Measurements from ENCODE around the gene DOK6.

DOK6 gene

GRCh38 chr18:69599377-69599776 lies 198.7 kb downstream of the DOK6 start:
- H3K4me3 ChIP-seq (ENCODE audit: control insufficient read depth in 1 of 7, extremely low read depth in 1 of 7, insufficient read depth in 4 of 7, low read depth in 2 of 7, low read length in 6 of 7): no peak overlapping the region
- H3K4me1 ChIP-seq (ENCODE audit: control extremely low read depth in 1 of 4, control insufficient read depth in 4 of 4, insufficient read depth in 4 of 4, low read length in 3 of 4): no peaks in the 10 kb centered on the region
- 95% methylated on average over 8 of the region's 8 CpGs for WGBS (ENCODE audit: insufficient coverage)
- no peaks in the 10 kb centered on the region for H3K27me3 ChIP-seq (replicated peaks in 2 of 5; ENCODE audit: control insufficient read depth in 4 of 5, insufficient read depth in 5 of 5, low read length in 4 of 5)
- H3K36me3 ChIP-seq (ENCODE audit: control insufficient read depth in 4 of 4, insufficient read depth in 4 of 4, low read length in 3 of 4): peaks cover 0 to 3% (median 0%) of the 10 kb centered on the region in 4 experiments
- DNase-seq: no peak
- peaks cover 0 to 5% (median 2%) of the 10 kb centered on the region in 5 experiments for H3K9me3 ChIP-seq (ENCODE audit: control extremely low read depth in 1 of 5, control insufficient read depth in 4 of 5, insufficient read depth in 2 of 5, low read depth in 1 of 5, low read length in 4 of 5)
- CTCF ChIA-PET: no interaction called here
- POLR2A ChIA-PET: no interaction called here
- H3K27ac ChIP-seq (ENCODE audit: insufficient read depth in 1 of 2, low read depth in 1 of 2, low read length in 2 of 2, poor library complexity in 1 of 2, severe bottlenecking in 2 of 2): no peak overlapping the region

- ChIA-PET POLR2A (no interaction called here), CTCF (no interaction called here)
- H3K4me3 ChIP-seq (ENCODE audit: control insufficient read depth in 1 of 7, extremely low read depth in 1 of 7, insufficient read depth in 4 of 7, low read depth in 2 of 7, low read length in 6 of 7): no peak overlapping the region
- H3K9me3 ChIP-seq (ENCODE audit: control extremely low read depth in 1 of 5, control insufficient read depth in 4 of 5, insufficient read depth in 2 of 5, low read depth in 1 of 5, low read length in 4 of 5): peaks cover 0 to 6% (median 0%) of the 10 kb centered on the region in 5 experiments
- H3K27ac ChIP-seq (ENCODE audit: insufficient read depth in 1 of 2, low read depth in 1 of 2, low read length in 2 of 2, poor library complexity in 1 of 2, severe bottlenecking in 2 of 2): no peak overlapping the region
- H3K4me1 ChIP-seq (ENCODE audit: control extremely low read depth in 1 of 4, control insufficient read depth in 4 of 4, insufficient read depth in 4 of 4, low read length in 3 of 4): no peaks in the 10 kb centered on the region
- 86% methylated on average over 13 of the region's 15 CpGs for WGBS (ENCODE audit: insufficient coverage)
- no peaks in the 10 kb centered on the region for H3K27me3 ChIP-seq (replicated peaks in 2 of 5; ENCODE audit: control insufficient read depth in 4 of 5, insufficient read depth in 5 of 5, low read length in 4 of 5)
- no peak for DNase-seq
- H3K36me3 ChIP-seq (ENCODE audit: control insufficient read depth in 4 of 4, insufficient read depth in 4 of 4, low read length in 3 of 4): no peaks in the 10 kb centered on the region
Measured at GRCh38 chr18:69612242-69612641, 211.6 kb downstream of the DOK6 start.

GRCh38 chr18:69616114-69616513 lies 215.4 kb downstream of the DOK6 start:
- Histone ChIP-seq H3K36me3 (ENCODE audit: control insufficient read depth in 4 of 4, insufficient read depth in 4 of 4, low read length in 3 of 4) (no peaks in the 10 kb centered on the region), H3K4me1 (ENCODE audit: control extremely low read depth in 1 of 4, control insufficient read depth in 4 of 4, insufficient read depth in 4 of 4, low read length in 3 of 4) (no peaks in the 10 kb centered on the region), H3K4me3 (ENCODE audit: control insufficient read depth in 1 of 7, extremely low read depth in 1 of 7, insufficient read depth in 4 of 7, low read depth in 2 of 7, low read length in 6 of 7) (no peak overlapping the region), H3K27ac (ENCODE audit: insufficient read depth in 1 of 2, low read depth in 1 of 2, low read length in 2 of 2, poor library complexity in 1 of 2, severe bottlenecking in 2 of 2) (no peak overlapping the region), H3K9me3 (ENCODE audit: control extremely low read depth in 1 of 5, control insufficient read depth in 4 of 5, insufficient read depth in 2 of 5, low read depth in 1 of 5, low read length in 4 of 5) (peaks cover 0 to 6% (median 0%) of the 10 kb centered on the region in 5 experiments), H3K27me3 (replicated peaks in 2 of 5; ENCODE audit: control insufficient read depth in 4 of 5, insufficient read depth in 5 of 5, low read length in 4 of 5) (no peaks in the 10 kb centered on the region)
- no peak for DNase-seq
- ChIA-PET CTCF (no interaction called here), POLR2A (no interaction called here)
- 96% methylated on average over 4 of the region's 4 CpGs for WGBS (ENCODE audit: insufficient coverage)

- H3K36me3 ChIP-seq (ENCODE audit: control insufficient read depth in 4 of 4, insufficient read depth in 4 of 4, low read length in 3 of 4): no peaks in the 10 kb centered on the region
- no peak overlapping the region for H3K4me3 ChIP-seq (ENCODE audit: control insufficient read depth in 1 of 7, extremely low read depth in 1 of 7, insufficient read depth in 4 of 7, low read depth in 2 of 7, low read length in 6 of 7)
- CTCF ChIA-PET: no interaction called here
- no peaks in the 10 kb centered on the region for H3K27me3 ChIP-seq (replicated peaks in 2 of 5; ENCODE audit: control insufficient read depth in 4 of 5, insufficient read depth in 5 of 5, low read length in 4 of 5)
- POLR2A ChIA-PET: no interaction called here
- WGBS (ENCODE audit: insufficient coverage): 93% methylated on average over 4 of the region's 4 CpGs
- peaks cover 0 to 3% (median 0%) of the 10 kb centered on the region in 5 experiments for H3K9me3 ChIP-seq (ENCODE audit: control extremely low read depth in 1 of 5, control insufficient read depth in 4 of 5, insufficient read depth in 2 of 5, low read depth in 1 of 5, low read length in 4 of 5)
- DNase-seq: no peak
- no peak overlapping the region for H3K27ac ChIP-seq (ENCODE audit: insufficient read depth in 1 of 2, low read depth in 1 of 2, low read length in 2 of 2, poor library complexity in 1 of 2, severe bottlenecking in 2 of 2)
- no peaks in the 10 kb centered on the region for H3K4me1 ChIP-seq (ENCODE audit: control extremely low read depth in 1 of 4, control insufficient read depth in 4 of 4, insufficient read depth in 4 of 4, low read length in 3 of 4)
Measured at GRCh38 chr18:69617408-69617807, 216.7 kb downstream of the DOK6 start.

- ChIA-PET CTCF (no interaction called here), POLR2A (no interaction called here)
- Histone ChIP-seq H3K9me3 (ENCODE audit: control extremely low read depth in 1 of 5, control insufficient read depth in 4 of 5, insufficient read depth in 2 of 5, low read depth in 1 of 5, low read length in 4 of 5) (peaks cover 0 to 3% (median 0%) of the 10 kb centered on the region in 5 experiments), H3K27me3 (replicated peaks in 2 of 5; ENCODE audit: control insufficient read depth in 4 of 5, insufficient read depth in 5 of 5, low read length in 4 of 5) (no peaks in the 10 kb centered on the region), H3K4me3 (ENCODE audit: control insufficient read depth in 1 of 7, extremely low read depth in 1 of 7, insufficient read depth in 4 of 7, low read depth in 2 of 7, low read length in 6 of 7) (no peak overlapping the region), H3K4me1 (ENCODE audit: control extremely low read depth in 1 of 4, control insufficient read depth in 4 of 4, insufficient read depth in 4 of 4, low read length in 3 of 4) (no peaks in the 10 kb centered on the region), H3K36me3 (ENCODE audit: control insufficient read depth in 4 of 4, insufficient read depth in 4 of 4, low read length in 3 of 4) (no peaks in the 10 kb centered on the region), H3K27ac (ENCODE audit: insufficient read depth in 1 of 2, low read depth in 1 of 2, low read length in 2 of 2, poor library complexity in 1 of 2, severe bottlenecking in 2 of 2) (no peak overlapping the region)
- WGBS (ENCODE audit: insufficient coverage): 96% methylated on average over 4 of the region's 4 CpGs
- no peak for DNase-seq
Measured at GRCh38 chr18:69617888-69618287, 217.2 kb downstream of the DOK6 start.

DNA sequence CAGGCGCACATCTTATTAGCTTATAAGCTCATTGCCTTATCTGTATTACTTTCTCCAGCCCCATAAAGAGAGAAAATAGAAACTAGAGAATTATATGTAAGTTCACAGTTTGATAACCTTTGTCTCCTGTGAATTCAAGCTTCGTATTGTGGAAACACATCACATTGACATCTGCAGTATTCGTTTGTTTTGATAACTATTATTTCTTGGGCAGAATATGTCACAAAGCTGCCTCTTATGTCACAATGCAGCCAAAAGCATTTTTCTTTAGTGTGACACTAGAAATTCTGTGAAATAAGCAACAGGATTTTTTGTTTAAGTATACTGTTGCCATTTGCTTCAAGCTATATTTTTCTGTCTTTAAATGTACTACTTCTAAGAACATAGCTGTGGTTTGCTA lies 221.5 kb downstream of the DOK6 start:
- Histone ChIP-seq H3K27me3 (replicated peaks in 2 of 5; ENCODE audit: control insufficient read depth in 4 of 5, insufficient read depth in 5 of 5, low read length in 4 of 5) (no peaks in the 10 kb centered on the region), H3K4me1 (ENCODE audit: control extremely low read depth in 1 of 4, control insufficient read depth in 4 of 4, insufficient read depth in 4 of 4, low read length in 3 of 4) (no peaks in the 10 kb centered on the region), H3K9me3 (ENCODE audit: control extremely low read depth in 1 of 5, control insufficient read depth in 4 of 5, insufficient read depth in 2 of 5, low read depth in 1 of 5, low read length in 4 of 5) (peaks cover 0 to under 1% (median 0%) of the 10 kb centered on the region in 5 experiments), H3K36me3 (ENCODE audit: control insufficient read depth in 4 of 4, insufficient read depth in 4 of 4, low read length in 3 of 4) (no peaks in the 10 kb centered on the region), H3K27ac (ENCODE audit: insufficient read depth in 1 of 2, low read depth in 1 of 2, low read length in 2 of 2, poor library complexity in 1 of 2, severe bottlenecking in 2 of 2) (no peak overlapping the region), H3K4me3 (ENCODE audit: control insufficient read depth in 1 of 7, extremely low read depth in 1 of 7, insufficient read depth in 4 of 7, low read depth in 2 of 7, low read length in 6 of 7) (no peak overlapping the region)
- CTCF ChIA-PET: no interaction called here
- 0% methylated on average over 1 of the region's 3 CpGs for WGBS (ENCODE audit: insufficient coverage)
- DNase-seq: no peak
- POLR2A ChIA-PET: no interaction called here

GRCh38 chr18:69622961-69623360 lies 222.3 kb downstream of the DOK6 start:
- ChIA-PET CTCF (no interaction called here), POLR2A (no interaction called here)
- no peak for DNase-seq
- no peak overlapping the region for H3K4me3 ChIP-seq (ENCODE audit: control insufficient read depth in 1 of 7, extremely low read depth in 1 of 7, insufficient read depth in 4 of 7, low read depth in 2 of 7, low read length in 6 of 7)
- 100% methylated on average over 1 of the region's 1 CpG for WGBS (ENCODE audit: insufficient coverage)
- no peaks in the 10 kb centered on the region for H3K9me3 ChIP-seq (ENCODE audit: control extremely low read depth in 1 of 5, control insufficient read depth in 4 of 5, insufficient read depth in 2 of 5, low read depth in 1 of 5, low read length in 4 of 5)
- no peaks in the 10 kb centered on the region for H3K36me3 ChIP-seq (ENCODE audit: control insufficient read depth in 4 of 4, insufficient read depth in 4 of 4, low read length in 3 of 4)
- H3K27ac ChIP-seq (ENCODE audit: insufficient read depth in 1 of 2, low read depth in 1 of 2, low read length in 2 of 2, poor library complexity in 1 of 2, severe bottlenecking in 2 of 2): no peak overlapping the region
- H3K27me3 ChIP-seq (replicated peaks in 2 of 5; ENCODE audit: control insufficient read depth in 4 of 5, insufficient read depth in 5 of 5, low read length in 4 of 5): no peaks in the 10 kb centered on the region
- no peaks in the 10 kb centered on the region for H3K4me1 ChIP-seq (ENCODE audit: control extremely low read depth in 1 of 4, control insufficient read depth in 4 of 4, insufficient read depth in 4 of 4, low read length in 3 of 4)

All from common myeloid progenitor, CD34-positive (primary cell).